Caco-2 (cell line): ENCODE results near the gene THADA. TPM values are rescaled to one million over a fixed set of nuclear protein-coding genes. Genes with fewer than 3 reads are reported as not detected.

Experiments used
- BruUV-seq: library from RNA; stranded (reverse); fragments of 400-500 nt; replicated peaks from 2 replicates; lab custom pipeline; 2021; lab: Mats Ljungman, UMichigan
- CTCF ChIA-PET: fragments of 300-600 bp; sonication (Branson Sonifier 250); formaldehyde crosslinking; loops from one replicate; lab custom pipeline; 2022; ENCODE audit warnings: antibody characterized with exemption; lab: Charles Lee
- POLR2A ChIA-PET: fragments of 300-600 bp; sonication (Branson Sonifier 250); formaldehyde crosslinking; loops from one replicate; lab custom pipeline; 2022; ENCODE audit warnings: antibody characterized with exemption; lab: Charles Lee
- DNase-seq, 2 experiments: peaks; one replicate each; pipeline versions ENCODE4 v3.0.0 to v3.0.0-alpha.2; 2020 to 2022
- H3K27me3 ChIP-seq: replicated peaks from 2 replicates; pipeline ENCODE4 v1.6.0; 2011; ENCODE audit warnings: low read length; ENCODE audit not compliant: control insufficient read depth, insufficient read depth
- H3K36me3 ChIP-seq: 2 replicates; pipeline ENCODE4 v1.5.1; 2011; ENCODE audit warnings: low read length; ENCODE audit not compliant: control insufficient read depth, insufficient read depth
- H3K4me1 ChIP-seq: fragments of 250-450 bp; sonication (Bioruptor Pico); 2 replicates; pipeline ENCODE4 v1.5.1; 2020; ENCODE audit warnings: mild to moderate bottlenecking
- H3K4me3 ChIP-seq: 2 replicates; pipeline ENCODE4 v1.5.1; 2011; ENCODE audit warnings: low read depth, mild to moderate bottlenecking, control low read depth, low read length
- H3K9me3 ChIP-seq: fragments of 250-450 bp; sonication (Bioruptor Pico); 2 replicates; pipeline ENCODE4 v1.5.1; 2020; ENCODE audit warnings: mild to moderate bottlenecking, moderate library complexity
- H3K27ac Mint-ChIP-seq: one replicate; pipeline ENCODE4 v1.8.0; 2022; ENCODE audit warnings: mixed read lengths; ENCODE audit not compliant: unreplicated experiment
- H3K27me3 Mint-ChIP-seq: one replicate; pipeline ENCODE4 v1.8.0; 2022; ENCODE audit warnings: mixed read lengths; ENCODE audit not compliant: insufficient read depth, unreplicated experiment
- H3K36me3 Mint-ChIP-seq: one replicate; pipeline ENCODE4 v1.8.0; 2022; ENCODE audit warnings: mild to moderate bottlenecking, mixed read lengths; ENCODE audit not compliant: insufficient read depth, unreplicated experiment
- H3K4me1 Mint-ChIP-seq: one replicate; pipeline ENCODE4 v1.8.0; 2022; ENCODE audit warnings: low read depth, mixed read lengths; ENCODE audit not compliant: unreplicated experiment
- H3K4me3 Mint-ChIP-seq: one replicate; pipeline ENCODE4 v1.8.0; 2022; ENCODE audit warnings: mild to moderate bottlenecking, moderate library complexity, mixed read lengths; ENCODE audit not compliant: unreplicated experiment
- H3K9me3 Mint-ChIP-seq: one replicate; pipeline ENCODE4 v1.8.0; 2022; ENCODE audit warnings: mixed read lengths; ENCODE audit not compliant: unreplicated experiment
- CTCF ChIP-seq, 2 experiments: fragments of 200-600 bp in 1 of 2; IDR thresholded peaks; 1 replicate in 1 of 2; 2 replicates in 1 of 2; pipeline versions ENCODE4 v1.5.1 to v1.8.0; 2011 to 2022; ENCODE audit warnings: antibody characterized with exemption in 1 of 2, control low read depth in 1 of 2, inconsistent platforms in 1 of 2, low read depth in 1 of 2, low read length in 1 of 2, mild to moderate bottlenecking in 1 of 2, moderate library complexity in 1 of 2; ENCODE audit not compliant: insufficient read depth in 1 of 2, severe bottlenecking in 1 of 2, unreplicated experiment in 1 of 2
- intact Hi-C: fragments of 100-400 bp; cut with micrococcal nuclease; formaldehyde crosslinking; loops from one replicate; pipeline ENCODE4 v1.10.0; 2022; ENCODE audit not compliant: unreplicated experiment
- total RNA-seq: library from RNA; stranded (reverse); gene quantifications from 2 replicates; pipeline ENCODE4 v1.2.3, GENCODE V29; 2022

The THADA gene
- total RNA-seq, 1 experiment from 2014 or later, result 33.8 TPM

DNA sequence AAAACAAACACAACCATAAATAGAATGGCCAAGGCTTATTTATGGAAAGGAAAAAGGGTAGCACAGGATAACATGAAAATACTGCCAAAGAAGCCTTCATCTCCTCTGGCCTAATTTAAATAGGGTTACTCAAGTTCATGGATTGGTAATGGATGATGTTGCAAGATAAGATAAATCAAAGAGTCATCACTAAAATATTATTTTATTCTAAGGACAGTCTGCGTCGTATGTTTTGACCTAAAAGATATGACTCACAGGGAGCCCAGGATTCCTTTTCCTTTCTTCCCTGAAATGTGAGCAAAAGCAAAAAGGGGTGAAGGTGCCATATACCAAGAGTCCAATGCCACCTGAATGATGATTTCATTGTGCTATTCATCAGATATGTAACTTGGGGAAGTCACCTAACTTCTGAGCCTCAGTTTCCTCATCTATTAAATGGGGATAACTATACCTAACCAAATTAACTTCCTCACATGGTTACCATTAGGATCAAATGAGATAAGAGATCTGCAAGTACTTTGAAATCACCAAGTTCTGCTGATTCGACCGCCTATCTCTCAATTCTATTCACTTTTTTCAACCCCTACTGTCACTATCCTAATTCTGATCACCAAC is 137.7 kb downstream of the THADA start:
- intact Hi-C loops, result no loop called here
- no TSS peak for BruUV-seq
- Mint-ChIP-seq H3K4me3 (no peak overlapping the region), H3K27me3 (no peaks in the 10 kb centered on the region), H3K27ac (peak overlapping the region; percentile 25), H3K36me3 (peaks cover 12% of the 10 kb centered on the region), H3K9me3 (peaks cover 9% of the 10 kb centered on the region), H3K4me1 (peaks cover 55% of the 10 kb centered on the region)
- Histone ChIP-seq H3K27me3 (no peaks in the 10 kb centered on the region), H3K36me3 (no peaks in the 10 kb centered on the region), H3K9me3 (no peaks in the 10 kb centered on the region), H3K4me1 (peaks cover 71% of the 10 kb centered on the region), H3K4me3 (no peak overlapping the region)
- TF ChIP-seq CTCF (IDR thresholded peaks at IDR 0.05; ENCODE audit: insufficient read depth in 1 of 2, low read depth in 1 of 2, low read length in 1 of 2, severe bottlenecking in 1 of 2, unreplicated experiment in 1 of 2), result no peak
- DNase-seq, result no peak
- POLR2A ChIA-PET, result no interaction called here
- CTCF ChIA-PET, result no interaction called here

DNA sequence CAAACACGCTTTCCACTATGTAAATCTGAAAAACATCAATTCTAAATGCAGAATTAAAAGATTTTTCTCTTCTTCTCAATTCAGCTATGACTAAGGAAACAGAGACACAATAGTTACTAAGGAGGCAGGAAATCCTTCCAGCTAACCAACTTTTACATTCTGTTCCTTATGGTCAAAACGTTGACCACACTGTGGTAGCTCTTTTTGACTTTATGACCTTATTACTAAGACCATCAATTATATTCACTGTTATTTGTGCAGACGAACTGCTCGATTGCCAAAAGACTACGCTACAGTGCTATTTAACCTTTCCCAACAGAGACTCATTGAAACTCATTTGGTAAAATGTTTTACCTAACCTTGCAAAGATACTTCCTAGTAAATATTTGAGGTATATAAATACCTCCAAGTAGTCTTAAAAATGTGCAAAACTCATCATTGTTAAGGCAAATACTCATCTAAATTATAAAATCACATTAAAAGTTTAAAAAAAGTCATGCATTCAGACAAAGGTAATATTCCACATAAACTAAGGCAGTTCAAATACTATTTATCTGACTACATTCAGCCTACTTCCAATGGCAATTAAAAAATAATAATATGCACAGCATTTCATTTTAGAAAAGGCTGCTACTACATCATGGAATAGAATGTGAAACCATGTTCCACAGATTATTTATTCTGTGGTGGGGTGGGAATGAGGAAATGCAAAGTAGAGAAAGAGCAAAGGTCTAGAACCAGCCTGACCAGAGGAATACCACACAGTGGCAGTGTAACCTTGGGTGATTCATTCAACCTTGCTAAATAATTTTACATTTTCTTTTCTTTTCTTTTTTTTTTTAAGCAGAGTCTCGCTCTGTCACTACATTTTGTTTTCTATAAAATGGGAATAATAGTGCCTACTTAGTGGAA is 139.9 kb downstream of the THADA start:
- peaks cover 12% of the 10 kb centered on the region for H3K36me3 Mint-ChIP-seq
- H3K27ac Mint-ChIP-seq, result peak overlapping the region; percentile 36
- TF ChIP-seq CTCF (IDR thresholded peaks at IDR 0.05; ENCODE audit: insufficient read depth in 1 of 2, low read depth in 1 of 2, low read length in 1 of 2, severe bottlenecking in 1 of 2, unreplicated experiment in 1 of 2), result peak in 1 of 2 experiments; percentile 42
- Histone ChIP-seq H3K4me1 (peaks cover 57% of the 10 kb centered on the region), H3K36me3 (no peaks in the 10 kb centered on the region), H3K4me3 (no peak overlapping the region), H3K27me3 (no peaks in the 10 kb centered on the region), H3K9me3 (no peaks in the 10 kb centered on the region)
- H3K4me1 Mint-ChIP-seq, result peaks cover 52% of the 10 kb centered on the region
- ChIA-PET POLR2A (no interaction called here), CTCF (interaction anchor here (1.6 kb wide), 1 partner anchor 29 kb away, joined by 4 read pairs; no protein-coding TSS in a partner anchor)
- intact Hi-C loops, result loop anchor here (1.0 kb wide), 2 partner anchors 28 to 36 kb away; no protein-coding TSS in a partner anchor
- no peak overlapping the region for H3K4me3 Mint-ChIP-seq
- BruUV-seq, result no TSS peak
- DNase-seq, result peak in 1 of 2 experiments; percentile 63
- H3K9me3 Mint-ChIP-seq, result peaks cover 9% of the 10 kb centered on the region
- H3K27me3 Mint-ChIP-seq, result no peaks in the 10 kb centered on the region

- Mint-ChIP-seq H3K9me3 (peaks cover 9% of the 10 kb centered on the region), H3K27ac (peak overlapping the region; percentile 36), H3K4me3 (no peak overlapping the region), H3K36me3 (peaks cover 7% of the 10 kb centered on the region), H3K4me1 (peaks cover 52% of the 10 kb centered on the region), H3K27me3 (no peaks in the 10 kb centered on the region)
- intact Hi-C loops, result no loop called here
- no peak for TF ChIP-seq CTCF (IDR thresholded peaks at IDR 0.05; ENCODE audit: insufficient read depth in 1 of 2, low read depth in 1 of 2, low read length in 1 of 2, severe bottlenecking in 1 of 2, unreplicated experiment in 1 of 2)
- no peaks in the 10 kb centered on the region for H3K27me3 ChIP-seq
- H3K36me3 ChIP-seq, result no peaks in the 10 kb centered on the region
- ChIA-PET CTCF (interaction anchor here (1.6 kb wide), 1 partner anchor 30 kb away, joined by 4 read pairs; no protein-coding TSS in a partner anchor), POLR2A (no interaction called here)
- no TSS peak for BruUV-seq
- no peak overlapping the region for H3K4me3 ChIP-seq
- H3K4me1 ChIP-seq, result peaks cover 55% of the 10 kb centered on the region
- DNase-seq, result no peak
- no peaks in the 10 kb centered on the region for H3K9me3 ChIP-seq
These were observed 140.5 kb downstream of the THADA start for GRCh38 chr2:43455296-43455695.
